Peyer's patch (tissue), 4 donors: ENCODE results near the gene CHSY3. TPM values are rescaled to one million over a fixed set of nuclear protein-coding genes. Genes with fewer than 3 reads are reported as not detected.

ENCODE experiments used
- DNase-seq, 3 donors: peaks; one replicate each; pipeline ENCODE4 v3.0.0-alpha.2; 2017 to 2019
- H3K27ac ChIP-seq, 4 donors: fragments of 200-600 bp; sonication (generic); one replicate each; pipeline ENCODE4 v1.5.1; 2016 to 2019
- H3K27me3 ChIP-seq, 2 donors: fragments of 200-600 bp; sonication (generic); one replicate each; pipeline ENCODE4 v1.5.1; 2019
- H3K36me3 ChIP-seq, 3 donors: fragments of 200-600 bp; sonication (generic); one replicate each; pipeline ENCODE4 v1.5.1; 2016 to 2019
- H3K4me1 ChIP-seq, 4 donors: fragments of 200-600 bp; sonication (generic); one replicate each; pipeline ENCODE4 v1.5.1; 2016 to 2019
- H3K4me3 ChIP-seq, 4 donors: fragments of 200-600 bp; sonication (generic); 1 replicate in 3 of 4; 2 replicates in 1 of 4; pipeline ENCODE4 v1.5.1; 2016 to 2019; ENCODE audit warnings: mild to moderate bottlenecking in 1 of 4
- H3K9me3 ChIP-seq, 4 donors: fragments of 200-600 bp; sonication (generic); one replicate each; pipeline ENCODE4 v1.5.1; 2016 to 2019; ENCODE audit warnings: mild to moderate bottlenecking in 1 of 4
- CTCF ChIP-seq, 6 experiments: fragments of 450-650 bp in 4 of 6; fragments of 200-600 bp in 2 of 6; sonication (generic) in 1 of 6; IDR thresholded peaks; one replicate each; pipeline ENCODE4 v1.5.1; 2017 to 2019; ENCODE audit warnings: antibody characterized with exemption in 6 of 6, mild to moderate bottlenecking in 3 of 6, moderate library complexity in 1 of 6
- POLR2A ChIP-seq, 2 donors: fragments of 450-650 bp; IDR thresholded peaks; one replicate each; pipeline ENCODE4 v1.5.1; 2017; ENCODE audit warnings: antibody characterized with exemption in 2 of 2, mild to moderate bottlenecking in 2 of 2, moderate library complexity in 2 of 2
- total RNA-seq, 4 donors: library from RNA; depleted of rRNA; stranded (reverse); fragments of >200 nt; gene quantifications; one replicate each; pipeline ENCODE4 v1.1.0, GENCODE V29; 2016

CHSY3 gene
- total RNA-seq, 4 donors from 2014 or later = 0.35 to 2.5 (median 1.4) TPM

GRCh38 chr5:130158036-130158435 is 253.8 kb downstream of the CHSY3 start:
- Histone ChIP-seq H3K4me1 (no peaks in the 10 kb centered on the region), H3K4me3 (no peak overlapping the region), H3K36me3 (no peaks in the 10 kb centered on the region), H3K27me3 (no peaks in the 10 kb centered on the region), H3K27ac (no peak overlapping the region), H3K9me3 (no peaks in the 10 kb centered on the region)
- TF ChIP-seq CTCF (IDR thresholded peaks at IDR 0.05) = no peak
- no peak for TF ChIP-seq POLR2A (IDR thresholded peaks at IDR 0.05)
- DNase-seq = no peak

- TF ChIP-seq CTCF (IDR thresholded peaks at IDR 0.05) = no peak
- TF ChIP-seq POLR2A (IDR thresholded peaks at IDR 0.05) = no peak
- Histone ChIP-seq H3K27ac (no peak overlapping the region), H3K36me3 (no peaks in the 10 kb centered on the region), H3K4me1 (no peaks in the 10 kb centered on the region), H3K4me3 (no peak overlapping the region), H3K27me3 (no peaks in the 10 kb centered on the region), H3K9me3 (no peaks in the 10 kb centered on the region)
- no peak for DNase-seq
Measured at GRCh38 chr5:130159968-130160367, 255.7 kb downstream of the CHSY3 start.

- Histone ChIP-seq H3K4me3 (no peak overlapping the region), H3K4me1 (no peaks in the 10 kb centered on the region), H3K36me3 (no peaks in the 10 kb centered on the region), H3K27ac (no peak overlapping the region), H3K9me3 (no peaks in the 10 kb centered on the region), H3K27me3 (no peaks in the 10 kb centered on the region)
- DNase-seq = no peak
- TF ChIP-seq POLR2A (IDR thresholded peaks at IDR 0.05) = no peak
Measured at GRCh38 chr5:130164966-130165365, 260.7 kb downstream of the CHSY3 start.

GRCh38 chr5:130166839-130167490 is 262.7 kb downstream of the CHSY3 start:
- Histone ChIP-seq H3K36me3 (no peaks in the 10 kb centered on the region), H3K9me3 (no peaks in the 10 kb centered on the region), H3K27ac (no peak overlapping the region), H3K4me1 (no peaks in the 10 kb centered on the region), H3K4me3 (no peak overlapping the region), H3K27me3 (no peaks in the 10 kb centered on the region)
- DNase-seq = no peak
- TF ChIP-seq CTCF (IDR thresholded peaks at IDR 0.05) (no peak), POLR2A (IDR thresholded peaks at IDR 0.05) (no peak)

GRCh38 chr5:130168211-130168610 is 263.9 kb downstream of the CHSY3 start:
- Histone ChIP-seq H3K4me1 (no peaks in the 10 kb centered on the region), H3K27ac (no peak overlapping the region), H3K27me3 (no peaks in the 10 kb centered on the region), H3K36me3 (no peaks in the 10 kb centered on the region), H3K4me3 (no peak overlapping the region), H3K9me3 (no peaks in the 10 kb centered on the region)
- TF ChIP-seq CTCF (IDR thresholded peaks at IDR 0.05) = no peak
- no peak for TF ChIP-seq POLR2A (IDR thresholded peaks at IDR 0.05)
- DNase-seq = no peak

- DNase-seq = no peak
- Histone ChIP-seq H3K36me3 (no peaks in the 10 kb centered on the region), H3K4me1 (no peaks in the 10 kb centered on the region), H3K9me3 (no peaks in the 10 kb centered on the region), H3K4me3 (no peak overlapping the region), H3K27ac (no peak overlapping the region), H3K27me3 (no peaks in the 10 kb centered on the region)
- TF ChIP-seq CTCF (IDR thresholded peaks at IDR 0.05) = no peak
- TF ChIP-seq POLR2A (IDR thresholded peaks at IDR 0.05) = no peak
Measured at GRCh38 chr5:130171699-130172098, 267.4 kb downstream of the CHSY3 start.
